ENCODE results near the gene GPR171. TPM values are rescaled to one million over a fixed set of nuclear protein-coding genes. Genes with fewer than 3 reads are reported as not detected.

GPR171 gene
- total RNA-seq, 1 donor = not detected

DNA sequence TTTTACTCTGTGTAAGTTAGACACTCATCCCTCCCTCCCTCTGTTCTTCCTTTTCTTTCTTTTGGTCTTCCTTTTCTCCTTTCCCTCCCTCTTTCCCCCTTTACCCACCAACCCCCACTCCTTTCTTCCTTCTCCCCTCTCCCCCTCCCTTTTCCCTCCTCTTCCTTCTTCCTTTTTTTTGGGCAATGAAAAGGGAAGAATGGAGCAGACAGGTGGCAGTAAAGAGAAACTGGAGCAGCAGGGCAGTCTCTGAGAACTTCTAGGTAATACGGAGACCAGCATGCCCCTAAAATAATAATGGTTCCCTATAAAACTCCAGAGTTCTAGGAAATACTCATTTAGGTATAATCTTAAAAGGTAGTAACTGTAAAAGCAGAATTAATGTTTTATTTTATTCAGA lies 11.4 kb upstream of the GPR171 start:
- no peaks in the 10 kb centered on the region for H3K79me2 ChIP-seq (ENCODE audit: insufficient read depth, low read length)
- no peak overlapping the region for H3K27ac ChIP-seq (ENCODE audit: low read depth, low read length)
- DNase-seq (ENCODE audit: insufficient read length, low spot score, missing footprints) = no peak
- no peak overlapping the region for H3K4me3 ChIP-seq (ENCODE audit: insufficient read depth, low read length)
- TF ChIP-seq CTCF (IDR thresholded peaks at IDR 0.05; ENCODE audit: extremely low read depth, low read depth, low read length) = no peak
- H2AFZ ChIP-seq (ENCODE audit: low read length) = no peak overlapping the region
- no peaks in the 10 kb centered on the region for H3K36me3 ChIP-seq (ENCODE audit: insufficient read depth, low read length)
- peaks cover 22% of the 10 kb centered on the region for H3K4me1 ChIP-seq (ENCODE audit: insufficient read depth, low read length)
- H4K20me1 ChIP-seq (ENCODE audit: insufficient read depth, low read length) = no peaks in the 10 kb centered on the region
- no peaks in the 10 kb centered on the region for H3K9me3 ChIP-seq (ENCODE audit: low read depth, low read length)
- H3K4me2 ChIP-seq (ENCODE audit: insufficient read depth, low read length) = no peak overlapping the region
- no peaks in the 10 kb centered on the region for H3K27me3 ChIP-seq (ENCODE audit: insufficient read depth, low read length)

DNA sequence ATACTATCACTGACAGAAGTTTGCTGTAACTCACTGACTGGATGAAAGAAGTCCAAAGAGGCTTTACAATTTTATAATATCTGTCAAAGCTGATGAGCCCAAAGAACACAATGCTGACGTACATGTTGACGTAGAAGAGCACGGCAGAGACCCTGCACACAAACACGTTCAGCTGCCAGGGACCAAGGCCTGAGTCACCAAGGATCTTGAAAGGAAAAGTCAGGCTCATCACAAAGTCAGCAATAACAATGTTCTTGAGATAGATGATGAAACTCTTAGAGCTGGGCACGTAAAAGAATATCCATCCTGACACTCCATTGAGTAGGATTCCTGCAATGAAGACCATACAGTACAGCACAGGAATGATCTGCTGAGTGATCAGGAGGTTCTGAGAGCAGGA lies 10.9 kb upstream of the GPR171 start:
- no peak overlapping the region for H2AFZ ChIP-seq (ENCODE audit: low read length)

DNA sequence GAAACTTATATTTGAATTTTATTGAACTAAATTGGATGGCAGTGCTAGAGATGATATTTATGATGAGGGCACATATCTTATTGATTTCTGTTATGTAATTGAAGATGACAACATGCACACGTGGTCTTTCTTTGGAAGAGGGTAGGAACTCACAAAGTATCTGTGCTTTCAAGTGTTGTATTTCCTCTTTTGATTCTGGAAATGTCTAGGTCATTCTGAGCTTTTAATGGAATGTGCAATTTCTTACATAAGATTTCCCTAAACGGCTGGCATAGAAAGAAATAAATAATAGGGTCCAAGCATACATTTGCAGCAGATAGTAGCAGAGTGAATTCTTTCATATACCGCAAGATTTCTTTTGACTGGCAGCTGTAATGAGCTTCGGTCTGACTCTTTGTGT lies 10.1 kb upstream of the GPR171 start:
- no peak overlapping the region for H3K4me3 ChIP-seq (ENCODE audit: insufficient read depth, low read length)
- no peak for TF ChIP-seq CTCF (IDR thresholded peaks at IDR 0.05; ENCODE audit: extremely low read depth, low read depth, low read length)
- H2AFZ ChIP-seq (ENCODE audit: low read length) = no peak overlapping the region
- no peak overlapping the region for H3K27ac ChIP-seq (ENCODE audit: low read depth, low read length)
- H3K9me3 ChIP-seq (ENCODE audit: low read depth, low read length) = no peaks in the 10 kb centered on the region
- H3K36me3 ChIP-seq (ENCODE audit: insufficient read depth, low read length) = no peaks in the 10 kb centered on the region
- no peaks in the 10 kb centered on the region for H3K79me2 ChIP-seq (ENCODE audit: insufficient read depth, low read length)
- DNase-seq (ENCODE audit: insufficient read length, low spot score, missing footprints) = no peak
- no peak overlapping the region for H3K4me2 ChIP-seq (ENCODE audit: insufficient read depth, low read length)
- no peaks in the 10 kb centered on the region for H4K20me1 ChIP-seq (ENCODE audit: insufficient read depth, low read length)
- H3K4me1 ChIP-seq (ENCODE audit: insufficient read depth, low read length) = peaks cover 13% of the 10 kb centered on the region
- H3K27me3 ChIP-seq (ENCODE audit: insufficient read depth, low read length) = no peaks in the 10 kb centered on the region

More for the DNA sequence above, 10.9 kb upstream of the GPR171 start:
- H4K20me1 ChIP-seq (ENCODE audit: insufficient read depth, low read length) = no peaks in the 10 kb centered on the region
- no peak overlapping the region for H3K27ac ChIP-seq (ENCODE audit: low read depth, low read length)
- H3K9me3 ChIP-seq (ENCODE audit: low read depth, low read length) = no peaks in the 10 kb centered on the region
- no peak for TF ChIP-seq CTCF (IDR thresholded peaks at IDR 0.05; ENCODE audit: extremely low read depth, low read depth, low read length)
- H3K4me3 ChIP-seq (ENCODE audit: insufficient read depth, low read length) = no peak overlapping the region
- no peak overlapping the region for H3K4me2 ChIP-seq (ENCODE audit: insufficient read depth, low read length)
- H3K36me3 ChIP-seq (ENCODE audit: insufficient read depth, low read length) = no peaks in the 10 kb centered on the region
- H3K4me1 ChIP-seq (ENCODE audit: insufficient read depth, low read length) = peaks cover 20% of the 10 kb centered on the region
- no peak for DNase-seq (ENCODE audit: insufficient read length, low spot score, missing footprints)
- no peaks in the 10 kb centered on the region for H3K79me2 ChIP-seq (ENCODE audit: insufficient read depth, low read length)
- no peaks in the 10 kb centered on the region for H3K27me3 ChIP-seq (ENCODE audit: insufficient read depth, low read length)

GRCh38 chr3:151210676-151211381 lies 7.8 kb upstream of the GPR171 start:
- Histone ChIP-seq H3K27ac (ENCODE audit: low read depth, low read length) (no peak overlapping the region), H2AFZ (ENCODE audit: low read length) (no peak overlapping the region), H3K4me1 (ENCODE audit: insufficient read depth, low read length) (no peaks in the 10 kb centered on the region), H3K9me3 (ENCODE audit: low read depth, low read length) (no peaks in the 10 kb centered on the region), H3K27me3 (ENCODE audit: insufficient read depth, low read length) (no peaks in the 10 kb centered on the region), H4K20me1 (ENCODE audit: insufficient read depth, low read length) (no peaks in the 10 kb centered on the region), H3K4me3 (ENCODE audit: insufficient read depth, low read length) (no peak overlapping the region), H3K4me2 (ENCODE audit: insufficient read depth, low read length) (no peak overlapping the region), H3K36me3 (ENCODE audit: insufficient read depth, low read length) (no peaks in the 10 kb centered on the region), H3K79me2 (ENCODE audit: insufficient read depth, low read length) (no peaks in the 10 kb centered on the region)
- no peak for DNase-seq (ENCODE audit: insufficient read length, low spot score, missing footprints)
- peak; percentile 18 for TF ChIP-seq CTCF (IDR thresholded peaks at IDR 0.05; ENCODE audit: extremely low read depth, low read depth, low read length)

Measured in osteoblast (primary cell).